Fibroblast of villous mesenchyme (primary cell): ENCODE measurements around the gene ST8SIA3. TPM values are rescaled to one million over a fixed set of nuclear protein-coding genes. Genes with fewer than 3 reads are reported as not detected.

Experiments used
- DNase-seq: peaks from one replicate; pipeline ENCODE4 v3.0.0-alpha.2; 2010; ENCODE audit warnings: low read depth
- H3K4me3 ChIP-seq: 2 replicates; pipeline ENCODE4 v1.5.1; 2011; ENCODE audit warnings: low read depth, mild to moderate bottlenecking, low read length
- total RNA-seq: library from RNA; depleted of rRNA; stranded (reverse); fragments of >200 nt; gene quantifications from 2 replicates; pipeline ENCODE4 v1.2.3, GENCODE V29; 2012
- TF ChIP-seq, protein P1 (sequence below): IDR thresholded peaks from 2 replicates; pipeline ENCODE4 v1.5.1; 2012; ENCODE audit warnings: low read depth, mild to moderate bottlenecking, low read length; ENCODE audit not compliant: insufficient read depth

ST8SIA3 gene
- total RNA-seq, 1 donor: not detected

- no peak overlapping the region for H3K4me3 ChIP-seq
- no peak for DNase-seq
- TF ChIP-seq, protein P1, sequence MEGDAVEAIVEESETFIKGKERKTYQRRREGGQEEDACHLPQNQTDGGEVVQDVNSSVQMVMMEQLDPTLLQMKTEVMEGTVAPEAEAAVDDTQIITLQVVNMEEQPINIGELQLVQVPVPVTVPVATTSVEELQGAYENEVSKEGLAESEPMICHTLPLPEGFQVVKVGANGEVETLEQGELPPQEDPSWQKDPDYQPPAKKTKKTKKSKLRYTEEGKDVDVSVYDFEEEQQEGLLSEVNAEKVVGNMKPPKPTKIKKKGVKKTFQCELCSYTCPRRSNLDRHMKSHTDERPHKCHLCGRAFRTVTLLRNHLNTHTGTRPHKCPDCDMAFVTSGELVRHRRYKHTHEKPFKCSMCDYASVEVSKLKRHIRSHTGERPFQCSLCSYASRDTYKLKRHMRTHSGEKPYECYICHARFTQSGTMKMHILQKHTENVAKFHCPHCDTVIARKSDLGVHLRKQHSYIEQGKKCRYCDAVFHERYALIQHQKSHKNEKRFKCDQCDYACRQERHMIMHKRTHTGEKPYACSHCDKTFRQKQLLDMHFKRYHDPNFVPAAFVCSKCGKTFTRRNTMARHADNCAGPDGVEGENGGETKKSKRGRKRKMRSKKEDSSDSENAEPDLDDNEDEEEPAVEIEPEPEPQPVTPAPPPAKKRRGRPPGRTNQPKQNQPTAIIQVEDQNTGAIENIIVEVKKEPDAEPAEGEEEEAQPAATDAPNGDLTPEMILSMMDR: no peak
Measured at GRCh38 chr18:57328665-57329064, 23.7 kb upstream of the ST8SIA3 start.

- no peak for DNase-seq
- TF ChIP-seq, protein P1: no peak
- no peak overlapping the region for H3K4me3 ChIP-seq
Measured at GRCh38 chr18:57329856-57330255, 22.5 kb upstream of the ST8SIA3 start.

- no peak for DNase-seq
- TF ChIP-seq, protein P1: no peak
- no peak overlapping the region for H3K4me3 ChIP-seq
Measured at GRCh38 chr18:57331718-57332117, 20.6 kb upstream of the ST8SIA3 start.

DNA sequence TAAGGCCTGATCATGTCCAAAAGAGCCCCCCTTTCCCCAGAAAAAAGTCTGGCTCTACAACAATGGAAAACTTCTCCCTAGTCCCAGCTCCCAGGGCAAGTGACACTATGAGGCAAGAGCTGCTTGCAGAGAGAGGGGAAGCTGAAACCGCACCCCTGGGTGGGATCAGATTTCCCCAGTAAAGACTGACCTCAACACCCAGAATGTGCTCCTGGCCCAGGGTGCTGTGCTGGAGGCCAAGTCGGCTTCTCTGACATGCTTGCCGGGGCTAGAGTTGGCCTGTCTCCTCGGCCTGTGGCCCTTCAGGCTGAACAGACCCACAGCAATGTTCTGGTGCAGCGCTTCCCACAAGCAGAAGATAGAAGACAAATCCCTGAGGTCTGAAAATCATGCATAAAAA is 18.4 kb upstream of the ST8SIA3 start:
- TF ChIP-seq, protein P1: no peak
- H3K4me3 ChIP-seq: no peak overlapping the region
- no peak for DNase-seq

DNA sequence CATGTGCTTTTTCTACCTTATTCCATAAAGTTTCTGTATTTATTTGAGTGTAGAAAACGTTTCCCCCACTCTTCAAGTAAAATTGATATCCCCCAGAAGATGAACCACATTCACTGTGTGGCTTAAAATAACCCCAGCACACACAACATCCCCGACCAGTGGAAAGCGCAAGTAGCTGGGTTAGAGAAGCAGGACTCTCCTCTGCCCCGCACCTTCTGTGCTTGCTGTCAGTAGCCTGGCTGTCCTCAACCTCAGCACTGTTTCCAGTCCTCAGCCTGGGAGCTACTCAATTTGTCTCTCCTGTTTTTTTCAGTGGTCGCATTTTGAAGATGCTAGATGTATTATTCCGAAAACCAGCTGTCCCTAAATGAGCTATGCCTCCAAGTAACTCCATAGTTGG is 18.0 kb upstream of the ST8SIA3 start:
- no peak overlapping the region for H3K4me3 ChIP-seq
- DNase-seq: no peak
- TF ChIP-seq, protein P1: no peak

DNA sequence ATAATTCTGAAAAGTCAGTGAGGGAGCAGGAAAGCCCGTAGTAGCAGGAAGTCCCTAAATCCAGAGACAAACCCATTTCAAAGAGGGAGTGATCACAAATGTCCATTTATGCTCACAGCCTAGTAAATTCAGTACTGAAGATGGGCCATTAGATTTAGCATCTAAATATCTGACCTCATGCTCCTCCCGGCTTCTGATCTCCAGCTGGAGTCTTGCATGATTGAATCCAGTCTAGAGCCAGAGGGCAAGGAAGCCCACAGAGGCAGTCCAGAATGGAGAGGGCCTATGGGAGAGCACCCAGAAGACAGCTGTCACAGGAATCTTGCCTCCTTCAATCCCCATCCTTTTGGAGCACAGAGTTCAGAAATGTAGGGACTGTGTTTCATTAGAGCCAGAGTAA is 16.0 kb upstream of the ST8SIA3 start:
- no peak for DNase-seq
- no peak overlapping the region for H3K4me3 ChIP-seq
- TF ChIP-seq, protein P1: no peak

- no peak overlapping the region for H3K4me3 ChIP-seq
- no peak for DNase-seq
- TF ChIP-seq, protein P1: no peak
Measured at GRCh38 chr18:57337890-57338289, 14.5 kb upstream of the ST8SIA3 start.
